ENCODE results near the gene GMFB. TPM values are rescaled to one million over a fixed set of nuclear protein-coding genes. Genes with fewer than 3 reads are reported as not detected.

Gene GMFB
- total RNA-seq, 1 donor: 98.8 TPM

- Histone ChIP-seq H3K27ac (ENCODE audit: low read depth, low read length) (no peak overlapping the region), H2AFZ (ENCODE audit: low read length) (no peak overlapping the region), H3K4me3 (ENCODE audit: insufficient read depth, low read length) (no peak overlapping the region), H3K4me2 (ENCODE audit: insufficient read depth, low read length) (no peak overlapping the region), H3K36me3 (ENCODE audit: insufficient read depth, low read length) (peaks cover 8% of the 10 kb centered on the region), H3K4me1 (ENCODE audit: insufficient read depth, low read length) (no peaks in the 10 kb centered on the region), H3K79me2 (ENCODE audit: insufficient read depth, low read length) (no peaks in the 10 kb centered on the region), H3K9me3 (ENCODE audit: low read depth, low read length) (no peaks in the 10 kb centered on the region), H4K20me1 (ENCODE audit: insufficient read depth, low read length) (no peaks in the 10 kb centered on the region), H3K27me3 (ENCODE audit: insufficient read depth, low read length) (no peaks in the 10 kb centered on the region)
- DNase-seq (ENCODE audit: insufficient read length, low spot score, missing footprints): no peak
- TF ChIP-seq, protein P1, sequence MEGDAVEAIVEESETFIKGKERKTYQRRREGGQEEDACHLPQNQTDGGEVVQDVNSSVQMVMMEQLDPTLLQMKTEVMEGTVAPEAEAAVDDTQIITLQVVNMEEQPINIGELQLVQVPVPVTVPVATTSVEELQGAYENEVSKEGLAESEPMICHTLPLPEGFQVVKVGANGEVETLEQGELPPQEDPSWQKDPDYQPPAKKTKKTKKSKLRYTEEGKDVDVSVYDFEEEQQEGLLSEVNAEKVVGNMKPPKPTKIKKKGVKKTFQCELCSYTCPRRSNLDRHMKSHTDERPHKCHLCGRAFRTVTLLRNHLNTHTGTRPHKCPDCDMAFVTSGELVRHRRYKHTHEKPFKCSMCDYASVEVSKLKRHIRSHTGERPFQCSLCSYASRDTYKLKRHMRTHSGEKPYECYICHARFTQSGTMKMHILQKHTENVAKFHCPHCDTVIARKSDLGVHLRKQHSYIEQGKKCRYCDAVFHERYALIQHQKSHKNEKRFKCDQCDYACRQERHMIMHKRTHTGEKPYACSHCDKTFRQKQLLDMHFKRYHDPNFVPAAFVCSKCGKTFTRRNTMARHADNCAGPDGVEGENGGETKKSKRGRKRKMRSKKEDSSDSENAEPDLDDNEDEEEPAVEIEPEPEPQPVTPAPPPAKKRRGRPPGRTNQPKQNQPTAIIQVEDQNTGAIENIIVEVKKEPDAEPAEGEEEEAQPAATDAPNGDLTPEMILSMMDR (IDR thresholded peaks at IDR 0.05; ENCODE audit: extremely low read depth, low read depth, low read length): no peak
Observed at GRCh38 chr14:54535126-54535525, 46.3 kb upstream of the GMFB start.

DNA sequence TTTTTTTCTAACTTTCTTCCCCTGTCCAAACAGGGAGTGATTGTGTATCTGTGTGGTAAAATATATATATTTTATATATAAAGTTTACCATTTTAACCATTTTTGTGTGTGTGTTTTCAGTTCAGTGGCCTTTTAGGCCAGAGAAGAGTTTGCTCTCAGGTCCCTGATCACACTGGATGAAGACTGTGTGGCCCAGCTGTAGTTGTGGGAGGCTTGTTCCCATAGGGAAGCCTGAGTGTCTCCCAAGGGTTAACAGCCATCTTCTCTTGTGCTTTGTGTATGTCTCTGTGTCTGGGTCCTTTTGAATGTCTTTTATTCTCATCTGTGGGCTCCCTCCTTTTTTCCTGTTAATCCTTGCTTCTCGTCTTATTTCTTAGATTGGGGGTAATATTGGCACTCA, 44.3 kb upstream of the GMFB start:
- Histone ChIP-seq H3K4me3 (ENCODE audit: insufficient read depth, low read length) (no peak overlapping the region), H3K9me3 (ENCODE audit: low read depth, low read length) (no peaks in the 10 kb centered on the region), H3K79me2 (ENCODE audit: insufficient read depth, low read length) (no peaks in the 10 kb centered on the region), H3K4me2 (ENCODE audit: insufficient read depth, low read length) (no peak overlapping the region), H2AFZ (ENCODE audit: low read length) (no peak overlapping the region), H3K36me3 (ENCODE audit: insufficient read depth, low read length) (peaks cover 2% of the 10 kb centered on the region), H4K20me1 (ENCODE audit: insufficient read depth, low read length) (no peaks in the 10 kb centered on the region), H3K27ac (ENCODE audit: low read depth, low read length) (no peak overlapping the region), H3K4me1 (ENCODE audit: insufficient read depth, low read length) (peaks cover 5% of the 10 kb centered on the region), H3K27me3 (ENCODE audit: insufficient read depth, low read length) (no peaks in the 10 kb centered on the region)
- no peak for DNase-seq (ENCODE audit: insufficient read length, low spot score, missing footprints)
- TF ChIP-seq, protein P1 (IDR thresholded peaks at IDR 0.05; ENCODE audit: extremely low read depth, low read depth, low read length): no peak

- H2AFZ ChIP-seq (ENCODE audit: low read length): no peak overlapping the region
- peaks cover 5% of the 10 kb centered on the region for H3K4me1 ChIP-seq (ENCODE audit: insufficient read depth, low read length)
- H3K27me3 ChIP-seq (ENCODE audit: insufficient read depth, low read length): no peaks in the 10 kb centered on the region
- no peak overlapping the region for H3K27ac ChIP-seq (ENCODE audit: low read depth, low read length)
- H3K36me3 ChIP-seq (ENCODE audit: insufficient read depth, low read length): no peaks in the 10 kb centered on the region
- no peak overlapping the region for H3K4me2 ChIP-seq (ENCODE audit: insufficient read depth, low read length)
- no peak overlapping the region for H3K4me3 ChIP-seq (ENCODE audit: insufficient read depth, low read length)
- no peaks in the 10 kb centered on the region for H3K79me2 ChIP-seq (ENCODE audit: insufficient read depth, low read length)
- TF ChIP-seq, protein P1 (IDR thresholded peaks at IDR 0.05; ENCODE audit: extremely low read depth, low read depth, low read length): no peak
- no peaks in the 10 kb centered on the region for H4K20me1 ChIP-seq (ENCODE audit: insufficient read depth, low read length)
- no peak for DNase-seq (ENCODE audit: insufficient read length, low spot score, missing footprints)
- no peaks in the 10 kb centered on the region for H3K9me3 ChIP-seq (ENCODE audit: low read depth, low read length)
Observed at GRCh38 chr14:54532111-54533012, 43.6 kb upstream of the GMFB start.

DNA sequence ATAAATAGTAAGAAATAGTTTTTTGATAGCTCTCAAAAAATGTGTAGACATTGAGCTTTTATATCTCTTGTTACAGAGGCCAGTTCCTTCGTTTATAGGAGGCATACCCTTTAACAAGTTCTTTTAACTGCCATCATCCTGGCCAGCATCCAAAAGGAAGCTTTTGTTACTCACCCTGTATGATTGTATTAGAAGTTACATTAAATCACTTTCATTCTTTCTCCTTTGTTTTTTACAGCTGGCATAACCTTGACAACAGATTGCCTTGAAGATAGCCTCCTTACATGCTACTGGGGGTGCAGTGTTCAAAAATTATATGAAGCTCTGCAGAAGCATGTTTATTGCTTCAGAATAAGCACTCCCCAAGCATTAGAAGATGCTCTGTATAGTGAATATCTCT, 41.0 kb upstream of the GMFB start:
- DNase-seq (ENCODE audit: insufficient read length, low spot score, missing footprints): peak; percentile 73
- TF ChIP-seq, protein P1 (IDR thresholded peaks at IDR 0.05; ENCODE audit: extremely low read depth, low read depth, low read length): no peak

More for the DNA sequence above, 41.0 kb upstream of the GMFB start:
- Histone ChIP-seq H2AFZ (ENCODE audit: low read length) (no peak overlapping the region), H3K79me2 (ENCODE audit: insufficient read depth, low read length) (no peaks in the 10 kb centered on the region), H3K4me1 (ENCODE audit: insufficient read depth, low read length) (peaks cover 5% of the 10 kb centered on the region), H4K20me1 (ENCODE audit: insufficient read depth, low read length) (no peaks in the 10 kb centered on the region), H3K27ac (ENCODE audit: low read depth, low read length) (no peak overlapping the region), H3K4me2 (ENCODE audit: insufficient read depth, low read length) (no peak overlapping the region), H3K36me3 (ENCODE audit: insufficient read depth, low read length) (no peaks in the 10 kb centered on the region), H3K4me3 (ENCODE audit: insufficient read depth, low read length) (no peak overlapping the region), H3K9me3 (ENCODE audit: low read depth, low read length) (no peaks in the 10 kb centered on the region), H3K27me3 (ENCODE audit: insufficient read depth, low read length) (no peaks in the 10 kb centered on the region)
